ENCODE measurements around the gene SLX9.

The SLX9 gene

DNA sequence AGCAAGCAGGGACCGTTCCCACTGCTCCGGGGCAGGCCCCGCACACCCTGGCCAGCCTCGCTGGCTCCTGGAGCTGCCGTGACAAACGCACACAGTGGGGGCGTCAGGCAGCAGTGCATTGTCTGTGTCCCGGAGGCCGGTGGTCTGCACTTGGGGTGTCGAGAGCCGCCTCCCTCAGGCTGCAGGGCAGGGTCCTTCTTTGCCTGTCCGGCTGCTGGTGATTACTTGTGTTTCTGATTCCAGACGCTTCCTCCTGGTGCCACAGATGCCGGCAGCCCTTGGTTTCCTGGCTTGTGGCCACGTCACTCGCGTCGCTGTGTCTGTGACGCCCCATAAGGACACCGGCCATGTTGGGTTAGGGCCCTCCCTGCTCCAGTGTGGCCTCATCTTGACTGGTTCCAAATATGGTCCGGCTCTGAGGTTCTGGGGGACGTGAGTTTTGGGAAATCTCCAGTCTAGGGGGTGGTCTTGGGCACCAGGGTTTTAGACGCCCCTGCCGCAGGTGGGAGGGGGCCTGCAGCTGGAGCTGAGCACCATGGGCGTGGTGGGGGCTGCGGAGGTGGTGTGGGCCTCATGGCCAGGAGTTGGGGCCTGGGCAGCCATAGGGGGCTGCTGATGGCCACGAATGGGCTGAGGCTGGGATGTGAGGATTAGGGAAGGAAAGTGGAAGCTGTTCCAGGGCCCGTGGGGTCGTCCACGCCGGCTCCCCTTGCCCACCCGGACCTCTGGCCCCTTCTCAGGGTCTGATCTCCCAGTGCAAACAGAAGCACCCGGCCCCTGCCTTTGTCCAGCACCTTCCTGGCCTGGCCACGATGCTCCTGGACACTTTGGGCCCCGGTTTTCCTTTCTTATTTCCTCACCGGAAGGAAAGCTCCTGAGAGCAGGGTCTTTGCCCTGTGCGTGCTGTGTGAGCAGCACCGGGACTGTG, 41.0 kb downstream of the SLX9 start:
- no peak for DNase-seq

- DNase-seq, result no peak
Measured at GRCh38 chr21:44982558-44983250, 42.9 kb downstream of the SLX9 start.

- DNase-seq, result no peak
Measured at GRCh38 chr21:44983421-44984206, 43.8 kb downstream of the SLX9 start.

DNA sequence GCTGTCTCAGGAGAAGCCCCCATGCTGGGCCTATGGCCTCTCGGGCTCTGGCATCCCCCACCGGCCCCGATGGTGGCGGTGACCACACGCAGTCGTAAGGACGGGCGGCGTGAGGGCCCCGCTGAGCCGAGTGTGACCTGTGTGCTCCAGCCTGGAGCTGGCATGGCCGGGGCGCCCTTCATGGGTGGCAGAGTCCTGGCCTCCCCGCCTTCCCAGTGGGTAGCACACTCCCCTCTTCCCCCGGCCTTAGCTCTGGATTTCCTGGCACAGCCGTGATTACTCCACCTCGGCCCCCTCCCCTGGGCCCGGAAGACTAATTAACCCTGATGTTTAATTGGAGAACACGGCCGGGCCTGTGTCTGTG, 44.6 kb downstream of the SLX9 start:
- no peak for DNase-seq

- no peak for DNase-seq
Measured at GRCh38 chr21:44984792-44985440, 45.1 kb downstream of the SLX9 start.

DNA sequence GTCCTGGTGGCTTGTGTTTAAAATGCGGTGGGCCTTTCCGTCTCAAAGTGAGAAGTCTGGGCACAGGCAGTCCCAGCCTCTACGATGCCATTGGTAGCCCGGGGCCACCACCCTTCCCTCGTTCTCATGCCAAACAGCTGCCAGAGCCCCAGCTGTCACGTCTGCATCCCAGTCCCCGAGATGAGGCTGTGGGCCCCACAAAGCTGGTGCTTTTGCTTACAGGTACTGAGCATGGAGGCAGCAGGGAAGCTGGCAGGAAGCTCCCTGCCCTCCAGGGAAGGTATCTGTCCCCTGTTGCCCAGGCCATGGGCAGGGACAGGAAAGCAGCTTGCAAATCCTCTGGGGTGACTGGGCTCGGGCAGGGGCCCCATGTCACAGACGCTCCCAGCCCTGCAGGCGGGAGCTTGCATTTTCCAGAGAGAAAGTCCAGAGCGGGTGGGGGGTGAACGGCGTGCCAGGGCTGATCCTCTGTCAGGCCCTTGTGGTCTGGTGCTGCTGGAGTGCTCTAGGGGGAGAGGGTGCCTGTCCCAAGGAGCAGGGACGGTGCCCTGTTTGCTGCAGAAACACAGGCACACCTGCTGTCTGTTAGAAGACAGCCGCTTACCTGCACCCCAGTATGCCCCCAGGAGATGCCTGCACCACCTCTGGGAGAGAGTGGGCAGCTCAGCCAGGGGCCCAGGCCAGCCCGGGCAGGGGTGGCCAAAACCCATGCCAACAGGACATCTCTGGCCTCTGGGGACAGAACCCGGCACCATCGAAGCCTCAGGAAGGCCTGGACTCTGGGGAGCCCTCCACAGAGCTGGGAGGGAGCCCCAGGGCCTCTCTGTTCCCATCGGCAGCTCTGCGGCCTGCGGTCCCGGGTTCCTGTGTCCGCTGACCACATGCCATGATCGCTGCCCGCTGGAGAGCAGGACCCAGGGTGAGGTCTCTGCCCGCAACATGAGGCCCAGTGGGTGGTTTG, 45.9 kb downstream of the SLX9 start:
- DNase-seq, result no peak

GRCh38 chr21:44986471-44987291, 46.9 kb downstream of the SLX9 start:
- no peak for DNase-seq

GRCh38 chr21:44987301-44987885, 47.6 kb downstream of the SLX9 start:
- no peak for DNase-seq

DNA sequence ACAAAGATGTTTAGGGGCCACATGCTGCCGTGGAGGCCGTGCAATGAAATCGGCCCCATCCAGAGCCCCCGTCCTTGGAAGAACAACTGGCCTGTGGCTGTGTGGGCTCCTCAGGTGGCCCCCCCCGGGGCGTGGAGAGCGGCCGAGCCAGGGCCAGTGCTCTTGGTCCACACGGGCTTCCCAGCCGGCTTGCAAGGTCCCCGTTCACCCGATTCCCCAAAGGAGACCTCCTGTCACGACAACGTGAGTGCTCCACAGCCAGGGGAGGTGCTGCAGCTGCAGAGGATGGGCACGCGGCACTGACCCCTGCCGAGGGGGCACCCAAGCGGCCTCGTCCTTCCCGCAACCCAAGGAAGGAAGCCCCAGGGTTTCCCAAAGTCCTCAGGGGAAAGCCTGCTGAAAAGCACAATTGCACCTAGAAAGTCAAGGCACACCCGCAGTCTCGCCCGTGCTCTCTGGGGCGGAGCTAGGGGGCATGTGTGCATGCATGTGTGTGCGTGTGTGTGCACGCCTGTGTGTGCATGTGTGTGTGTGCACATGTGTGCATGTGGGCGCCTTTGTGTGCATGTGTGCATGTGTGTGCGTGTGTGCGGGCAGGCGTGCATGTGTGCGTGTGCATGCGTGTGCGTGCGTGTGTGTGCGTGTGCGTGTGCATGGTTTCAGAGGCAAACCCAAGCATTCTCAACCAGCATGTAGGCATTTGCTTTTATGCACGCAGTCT, 48.2 kb downstream of the SLX9 start:
- DNase-seq, result no peak

DNA sequence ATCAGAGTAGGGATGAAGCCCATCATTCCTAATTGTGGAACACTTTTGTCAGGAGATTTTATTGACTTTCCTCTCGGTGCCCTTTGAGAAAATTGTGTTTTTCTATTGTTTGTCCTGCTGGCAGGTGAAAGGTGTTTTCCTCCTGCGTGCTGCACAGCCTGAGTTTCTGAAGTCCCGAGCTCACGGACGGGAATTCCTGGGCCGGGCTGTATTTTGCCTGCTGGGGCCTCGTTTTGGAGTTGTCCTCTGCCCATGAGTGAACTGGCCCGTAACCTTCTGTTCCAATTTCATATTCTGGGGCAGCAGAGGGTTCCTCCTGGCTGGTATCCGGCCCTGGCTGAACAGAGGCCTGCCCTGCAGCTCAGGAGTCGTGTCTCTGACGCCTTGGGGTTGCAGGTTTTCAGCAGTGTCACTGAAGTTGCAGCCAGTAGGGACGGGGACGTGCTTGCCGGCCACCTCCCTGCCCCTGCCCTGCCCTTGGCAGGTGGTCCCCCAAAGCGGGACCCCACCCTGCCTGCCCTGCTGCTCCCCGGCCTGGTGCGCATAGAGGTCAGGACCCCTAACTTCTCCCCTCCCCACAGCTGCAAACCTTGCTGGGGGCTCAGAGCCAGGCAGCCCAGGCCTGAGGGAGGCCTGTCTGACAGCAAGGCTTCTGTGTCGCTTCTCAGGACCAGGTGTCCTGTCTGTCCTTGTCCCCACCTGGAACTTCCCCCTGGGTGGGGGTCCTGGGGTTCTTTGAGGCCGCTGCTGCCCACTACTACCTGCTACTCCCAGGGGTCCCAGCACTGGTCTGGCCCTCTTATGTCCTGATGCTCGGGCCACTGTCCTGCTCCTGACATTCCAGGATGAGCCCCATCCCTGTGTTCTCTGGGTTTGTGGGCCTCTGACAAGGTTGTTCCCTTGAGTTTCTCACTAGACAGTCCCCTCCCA, 49.0 kb downstream of the SLX9 start:
- no peak for DNase-seq

DNA sequence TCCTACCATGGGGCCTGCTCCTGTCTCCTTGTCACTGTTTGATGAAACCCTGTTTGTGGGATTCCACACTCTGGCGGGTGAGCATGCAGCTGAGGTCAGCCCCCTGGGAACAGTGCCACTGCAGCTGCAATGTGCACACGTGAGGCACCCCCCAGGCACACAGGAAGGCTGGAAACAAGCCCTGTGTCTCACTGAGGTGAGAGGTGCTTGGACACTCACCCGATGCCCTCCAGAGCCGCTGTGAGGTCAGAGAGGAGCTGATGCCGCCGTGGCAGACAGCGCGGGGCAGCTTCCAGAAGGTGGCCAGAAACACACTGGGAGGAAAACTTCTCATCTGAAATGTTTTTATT, 49.7 kb downstream of the SLX9 start:
- DNase-seq, result no peak

- no peak for DNase-seq
Measured at GRCh38 chr21:44989943-44990780, 50.3 kb downstream of the SLX9 start.

DNA sequence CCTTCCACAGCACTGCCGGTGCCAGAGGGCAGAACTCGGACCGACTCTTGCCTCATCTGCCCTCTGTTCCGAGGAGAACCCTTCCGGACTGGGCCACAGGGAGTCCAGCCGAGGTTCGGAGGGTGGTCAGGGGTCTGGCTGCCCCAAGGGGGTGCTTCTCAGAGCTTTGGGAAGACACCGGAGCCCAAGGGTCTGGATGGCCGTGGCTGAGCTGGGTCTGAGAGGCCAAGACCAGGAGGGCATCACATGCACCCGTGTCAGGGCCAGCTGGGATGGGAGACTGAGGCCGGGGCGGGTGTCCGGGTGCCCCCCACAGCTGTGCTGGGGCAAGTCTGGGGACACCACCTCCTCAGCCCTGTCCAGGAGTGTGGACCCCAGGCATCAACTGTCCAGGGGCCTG, 51.1 kb downstream of the SLX9 start:
- DNase-seq, result no peak

DNA sequence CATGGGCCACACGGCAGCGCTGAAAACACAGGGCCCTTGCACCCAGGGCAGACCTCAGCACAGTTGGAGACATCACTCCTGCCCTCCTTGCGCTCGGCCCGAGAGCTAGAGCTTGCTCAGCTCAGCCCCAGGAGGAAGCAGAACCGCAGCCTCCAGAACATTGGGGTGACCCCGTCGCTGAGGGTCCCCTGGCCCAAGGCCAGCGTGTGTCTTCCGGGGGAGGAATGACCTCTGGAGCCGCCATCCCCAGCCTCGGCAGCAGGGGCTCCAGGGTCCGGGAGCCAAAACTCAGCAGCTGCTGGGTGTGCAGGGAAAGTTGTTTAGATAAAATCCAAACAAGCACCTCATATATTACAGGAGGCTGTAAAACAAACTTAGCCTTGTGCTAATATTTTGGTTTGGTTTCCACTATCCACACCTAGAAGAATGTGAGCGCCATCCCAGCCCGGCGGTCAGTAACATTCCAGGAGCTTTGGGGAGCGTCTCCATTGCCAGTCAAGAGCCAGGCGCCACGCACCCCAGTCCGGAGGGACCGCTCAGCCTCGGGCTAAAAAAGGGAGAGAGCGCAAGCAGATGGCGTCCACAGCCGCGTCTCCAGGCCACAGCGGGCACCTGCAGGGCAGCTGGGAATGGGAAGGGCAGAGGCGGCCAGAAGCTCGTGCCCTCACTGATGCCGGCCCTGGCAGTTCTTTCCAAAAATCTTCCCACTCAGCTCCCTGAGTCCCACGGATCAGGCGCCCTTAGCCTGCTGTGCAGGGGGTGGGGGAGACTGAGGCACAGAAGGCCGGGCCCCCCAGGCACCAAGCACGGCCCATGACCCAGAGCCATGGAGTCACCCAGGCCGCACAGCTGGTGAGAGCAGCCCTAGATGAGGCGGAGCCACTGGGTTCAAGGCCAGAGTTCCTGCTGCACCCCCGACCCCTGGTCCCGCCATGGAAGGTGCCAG, 52.0 kb downstream of the SLX9 start:
- no peak for DNase-seq

GRCh38 chr21:44992608-44993031, 52.8 kb downstream of the SLX9 start:
- DNase-seq, result no peak

GRCh38 chr21:44993321-44994046, 53.7 kb downstream of the SLX9 start:
- DNase-seq, result no peak
